Psoas muscle (tissue), 8 donors: Measurements from ENCODE around the gene TCP11L2. TPM values are rescaled to one million over a fixed set of nuclear protein-coding genes. Genes with fewer than 3 reads are reported as not detected.

Experiments used
- ATAC-seq, 4 donors: fragments of 200-7000 bp; cut with Tn5 transposase; one replicate each; pipeline ENCODE4 v1.9.1; 2020; ENCODE audit warnings: moderate library complexity in 3 of 4, mild to moderate bottlenecking in 2 of 4
- DNase-seq, 2 donors: peaks; one replicate each; pipeline ENCODE4 v3.0.0-alpha.2; 2020
- H3K27ac ChIP-seq: fragments of 200-600 bp; one replicate; pipeline ENCODE4 v1.8.0; 2022
- H3K27me3 ChIP-seq, 3 donors: fragments of 200-600 bp in 1 of 3; one replicate each; pipeline versions ENCODE4 v1.6.1 to v1.8.0; 2013 to 2022; ENCODE audit warnings: low read length in 2 of 3, mild to moderate bottlenecking in 2 of 3, moderate library complexity in 1 of 3; ENCODE audit not compliant: insufficient read depth in 3 of 3
- H3K36me3 ChIP-seq, 2 donors: fragments of 200-600 bp in 1 of 2; one replicate each; pipeline versions ENCODE4 v1.6.1 to v1.8.0; 2013 to 2022; ENCODE audit warnings: low read depth in 1 of 2, mild to moderate bottlenecking in 1 of 2, moderate library complexity in 1 of 2; ENCODE audit not compliant: insufficient read depth in 1 of 2
- H3K4me1 ChIP-seq: fragments of 200-600 bp; one replicate; pipeline ENCODE4 v1.8.0; 2022
- H3K4me3 ChIP-seq: fragments of 200-600 bp; one replicate; pipeline ENCODE4 v1.8.0; 2022; ENCODE audit warnings: mild to moderate bottlenecking
- H3K9me3 ChIP-seq: fragments of 200-600 bp; one replicate; pipeline ENCODE4 v1.8.0; 2022
- CTCF ChIP-seq: fragments of 200-600 bp; IDR thresholded peaks from one replicate; pipeline ENCODE4 v1.8.0; 2022; ENCODE audit warnings: antibody characterized with exemption
- WGBS, 3 donors: extraction: QIAGEN DNeasy Blood & Tissue Kit; methylation state at CpG; one replicate each; pipeline versions ENCODE4 v1.1.6 to v1.1.7; 2013; 5-methylcytosine and 5-hydroxymethylcytosine counted together
- intact Hi-C, 2 donors: fragments of 100-400 bp; cut with DNase I; formaldehyde crosslinking; loops; one replicate each; pipeline versions ENCODE4 v1.11.0 to v1.14.2; 2022
- polyA plus RNA-seq, 3 donors: library from polyadenylated mRNA; stranded (reverse); fragments of 200-250 nt; gene quantifications; one replicate each; pipeline ENCODE4 v1.2.3, GENCODE V29; 2013
- total RNA-seq, 4 donors: library from RNA; stranded (reverse); fragmentation: NEBNext Ultra II Directional in 2 of 4; extraction: Animal tissue kit (Norgen Biotek cat#: 25700) in 2 of 4; gene quantifications; one replicate each; pipeline versions ENCODE4 v1.2.1 to v1.2.4, GENCODE V29; 2021 to 2023
- donor health status: healthy with polysubstance abuse.
- donor health status: DM: no; HTN: no; CAD: no; lungs with moderate emphysema.
- donor health status: Bipolar disorder and iron deficiency.
- donor health status: healthy.
- donor health status: DM: yes; HTN: yes; CAD: no.
- donor health status: DM: no; HTN: no; CAD: no.
- donor health status: DM: no; HTN: no; CAD: no.
- donor health status: DM: yes; HTN: yes; CAD: no.

The TCP11L2 gene
- total and polyA plus RNA-seq, 7 donors, result 3.9 to 63.1 (median 26.7) TPM

GRCh38 chr12:106331599-106331998 is 29.1 kb downstream of the TCP11L2 start:
- ATAC-seq (peak in 2 of 4 donors; percentile 23 to 28), DNase-seq (no peak)
- intact Hi-C loops, result no loop called here
- Histone ChIP-seq H3K4me1 (peaks cover 58% of the 10 kb centered on the region), H3K4me3 (no peak overlapping the region), H3K27me3 (no peaks in the 10 kb centered on the region), H3K27ac (peak overlapping the region; percentile 23), H3K36me3 (peaks cover 5 to 68% of the 10 kb centered on the region in 2 donors), H3K9me3 (no peaks in the 10 kb centered on the region)
- 49 to 93% (median 61%) methylated on average over 2 of the region's 2 CpGs for WGBS, 3 donors
- no peak for TF ChIP-seq CTCF

DNA sequence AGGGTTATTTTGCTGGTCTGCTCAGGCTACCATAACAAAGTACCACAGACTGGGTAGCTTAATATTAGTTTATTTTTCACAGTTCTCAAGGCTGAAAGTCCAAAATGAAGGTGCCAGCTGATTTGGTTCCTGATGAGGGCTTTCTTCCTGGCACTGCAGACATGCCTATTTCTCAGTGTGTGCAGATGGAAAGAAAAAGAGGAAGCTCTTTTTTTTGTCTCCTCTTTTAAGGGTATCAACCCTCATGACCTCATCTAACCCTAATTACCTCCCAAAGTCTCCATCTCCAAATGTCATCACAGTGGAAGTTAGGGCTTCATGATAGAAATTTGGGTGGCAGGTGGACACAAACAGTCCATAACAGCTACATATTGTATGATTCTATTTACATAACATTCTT is 30.0 kb downstream of the TCP11L2 start:
- Histone ChIP-seq H3K4me1 (peaks cover 48% of the 10 kb centered on the region), H3K27ac (no peak overlapping the region), H3K36me3 (peaks cover 5 to 73% of the 10 kb centered on the region in 2 donors), H3K9me3 (no peaks in the 10 kb centered on the region), H3K4me3 (no peak overlapping the region), H3K27me3 (no peaks in the 10 kb centered on the region)
- intact Hi-C loops, result no loop called here
- ATAC-seq (no peak), DNase-seq (no peak)
- no peak for TF ChIP-seq CTCF

DNA sequence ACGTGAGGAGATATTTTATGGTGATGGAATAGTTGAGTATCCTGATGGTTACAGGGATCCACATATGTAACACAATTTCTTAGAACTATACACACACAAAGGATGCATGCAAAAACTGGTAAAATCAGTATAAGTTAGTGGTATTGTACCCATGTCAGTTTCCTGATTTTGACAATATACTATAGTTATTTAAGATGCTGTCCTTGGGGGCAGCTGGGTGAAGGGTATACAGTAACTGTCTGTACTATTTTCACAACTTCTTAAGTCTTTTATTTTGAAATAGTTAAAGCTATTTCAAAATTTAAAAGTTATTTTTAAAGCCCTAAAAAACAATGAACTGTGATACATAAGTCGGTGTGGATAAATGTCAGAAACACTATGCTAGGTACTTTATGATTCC is 30.5 kb downstream of the TCP11L2 start:
- H3K4me3 ChIP-seq, result no peak overlapping the region
- H3K27me3 ChIP-seq, result no peaks in the 10 kb centered on the region
- no peak for TF ChIP-seq CTCF
- no peaks in the 10 kb centered on the region for H3K9me3 ChIP-seq
- peaks cover 44% of the 10 kb centered on the region for H3K4me1 ChIP-seq
- ATAC-seq (no peak), DNase-seq (no peak)
- H3K36me3 ChIP-seq, result peaks cover 5 to 75% of the 10 kb centered on the region in 2 donors
- intact Hi-C loops, result no loop called here
- H3K27ac ChIP-seq, result no peak overlapping the region
- WGBS, 3 donors, result 69 to 90% (median 86%) methylated on average over 2 of the region's 2 CpGs

GRCh38 chr12:106333756-106334155 is 31.2 kb downstream of the TCP11L2 start:
- Histone ChIP-seq H3K27ac (no peak overlapping the region), H3K4me1 (peaks cover 36% of the 10 kb centered on the region), H3K9me3 (no peaks in the 10 kb centered on the region), H3K36me3 (peaks cover 5 to 74% of the 10 kb centered on the region in 2 donors), H3K27me3 (no peaks in the 10 kb centered on the region), H3K4me3 (no peak overlapping the region)
- ATAC-seq (no peak), DNase-seq (no peak)
- WGBS, 3 donors, result 93 to 96% (median 95%) methylated on average over 2 of the region's 2 CpGs
- no peak for TF ChIP-seq CTCF
- intact Hi-C loops, result no loop called here
